HS-5 (cell line): ENCODE measurements around the gene NUDT3.

Experiments used
- DNase-seq: peaks from one replicate; pipeline ENCODE4 v3.0.0-alpha.2; 2012; ENCODE audit warnings: low read depth

The NUDT3 gene

DNA sequence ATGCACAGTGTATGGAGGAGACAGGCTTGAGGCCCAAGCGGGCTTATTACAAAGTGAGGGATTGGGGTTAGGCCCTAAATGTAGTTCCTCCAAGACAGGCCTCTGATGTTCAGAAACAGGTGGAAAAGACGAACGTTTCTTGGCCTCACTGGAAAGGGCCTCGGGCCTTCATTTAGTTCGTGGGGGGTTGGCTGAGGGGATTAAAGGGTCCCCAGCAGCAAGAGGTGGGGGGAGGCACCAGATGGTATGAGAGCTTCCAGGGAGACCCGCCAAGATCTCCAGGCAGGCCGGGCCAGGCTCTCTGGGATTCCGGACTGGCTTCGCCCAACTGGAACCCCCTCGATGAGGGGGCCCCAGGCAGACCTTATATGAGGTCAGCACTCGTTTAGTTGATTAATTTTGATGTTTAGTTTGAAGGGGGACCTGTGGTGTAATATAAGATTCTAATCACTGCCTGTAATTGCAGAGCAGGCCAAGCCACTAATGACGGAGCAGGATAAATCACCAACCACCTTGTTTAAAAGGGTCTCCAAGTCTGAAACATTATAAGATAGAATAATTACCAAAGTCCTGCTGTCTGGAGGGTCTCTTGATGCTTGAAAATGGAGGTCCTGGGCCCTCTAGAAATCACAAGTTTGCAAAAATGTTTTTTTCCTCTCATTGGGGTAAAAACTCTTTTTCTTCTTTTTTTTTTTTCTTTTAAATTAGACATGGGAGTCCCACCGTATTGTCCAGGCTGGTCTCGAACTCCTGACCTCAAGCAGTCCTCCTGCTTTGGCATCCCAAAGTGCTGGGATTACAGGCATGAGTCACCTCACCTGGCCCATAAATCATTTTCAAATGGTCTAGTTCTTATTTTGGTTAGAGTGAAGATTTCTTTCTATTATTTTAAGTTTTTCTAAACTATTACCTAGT, 153.6 kb downstream of the NUDT3 start:
- DNase-seq = no peak

DNA sequence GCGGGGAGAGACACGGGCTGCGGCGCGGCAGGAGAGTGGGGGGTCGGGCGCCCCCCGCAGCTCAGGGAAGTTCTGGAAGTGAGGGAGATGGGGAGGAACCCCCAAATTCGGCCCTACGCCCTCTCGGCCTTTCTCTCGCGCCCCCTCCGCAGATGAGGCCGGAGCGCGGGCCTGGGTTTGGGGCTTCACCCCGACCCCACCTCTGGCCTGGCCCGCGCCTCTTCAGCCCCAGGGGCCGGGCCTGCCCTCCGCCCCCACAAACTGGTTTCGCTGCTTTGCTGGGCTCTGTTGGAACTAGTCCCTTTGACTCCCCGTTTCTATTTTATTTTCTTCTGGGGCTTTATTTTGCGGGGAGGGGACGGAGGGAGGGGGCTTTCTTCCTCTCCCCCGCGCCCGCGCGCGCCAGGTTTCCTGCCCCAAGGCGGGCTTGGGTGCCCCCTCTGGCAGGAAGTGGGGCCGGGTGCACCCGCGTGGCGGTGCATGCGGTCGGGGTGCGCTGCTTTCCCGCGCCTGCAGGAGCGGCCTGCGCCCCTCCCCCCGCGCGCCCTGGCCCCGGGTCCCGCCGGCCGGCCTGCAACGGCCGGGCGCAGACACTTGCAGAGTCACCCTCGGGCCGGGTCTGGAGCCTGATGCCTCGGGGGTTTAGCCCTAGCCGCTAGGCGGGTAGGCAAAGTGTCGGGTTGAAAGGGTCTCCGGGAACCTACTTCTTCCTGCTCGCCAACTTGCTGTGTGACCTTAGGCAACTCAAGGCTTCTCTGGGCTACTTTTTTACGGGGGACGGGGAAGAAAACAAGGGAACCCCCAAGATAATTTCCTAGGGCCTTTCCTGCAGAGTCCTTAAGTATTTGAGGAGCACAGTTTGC, 154.5 kb downstream of the NUDT3 start:
- DNase-seq = no peak

DNA sequence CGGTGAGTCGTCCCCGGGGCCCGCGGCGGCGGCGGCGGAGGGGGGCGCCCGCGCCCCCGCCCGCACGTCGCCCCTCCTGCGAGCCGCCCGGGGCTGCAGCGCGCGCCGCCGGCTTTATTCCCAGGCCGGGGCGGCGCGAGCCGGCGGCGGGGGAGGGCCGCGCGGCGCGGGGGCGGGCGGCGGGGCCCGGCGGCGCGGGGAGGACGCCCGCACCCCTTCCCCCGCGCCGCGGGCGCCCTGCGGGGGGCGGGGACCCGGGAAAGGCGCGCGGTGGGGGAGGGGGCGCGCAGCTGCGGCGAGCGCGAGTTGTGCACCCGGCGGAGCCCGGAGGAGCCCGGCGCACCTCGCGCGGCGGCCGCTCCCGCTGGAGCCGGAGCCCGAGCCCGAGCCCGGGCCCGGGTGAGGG, 155.2 kb downstream of the NUDT3 start:
- DNase-seq = no peak

DNA sequence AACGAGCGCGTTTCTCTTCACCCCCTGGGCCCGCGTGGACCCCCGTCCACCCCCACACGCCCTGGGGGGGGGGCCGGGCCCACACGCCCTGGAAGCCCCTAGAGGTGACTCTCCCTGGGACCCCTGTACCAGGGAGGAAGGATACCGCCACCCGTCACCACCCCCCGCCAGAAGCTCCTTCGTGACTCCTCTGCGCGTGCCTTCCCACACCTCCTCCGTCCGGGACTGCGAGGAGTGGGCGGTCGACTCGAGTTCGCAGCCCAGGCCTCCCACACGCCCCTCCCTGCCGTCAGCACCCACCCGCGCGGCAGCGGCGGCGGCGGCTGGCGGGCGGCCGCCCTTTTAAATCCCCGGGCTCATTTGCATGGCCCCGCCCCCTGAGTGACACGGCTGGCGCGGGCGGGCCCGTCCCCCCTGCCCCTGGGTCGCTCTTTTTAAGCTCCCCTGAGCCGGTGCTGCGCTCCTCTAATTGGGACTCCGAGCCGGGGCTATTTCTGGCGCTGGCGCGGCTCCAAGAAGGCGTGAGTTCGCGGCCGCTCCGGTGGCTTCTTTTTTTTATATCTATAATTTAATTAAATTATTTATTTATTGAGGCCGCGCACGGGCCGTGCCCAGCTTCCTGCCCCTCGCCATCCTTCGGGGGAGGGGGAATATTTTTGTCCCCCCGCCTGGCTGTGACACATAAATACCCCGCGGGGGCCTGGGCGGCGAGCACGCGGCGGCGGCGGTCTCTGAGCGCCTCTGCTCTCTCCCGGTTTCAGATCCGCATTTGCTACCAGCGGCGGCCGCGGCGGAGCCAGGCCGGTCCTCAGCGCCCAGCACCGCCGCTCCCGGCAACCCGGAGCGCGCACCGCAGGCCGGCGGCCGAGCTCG, 155.8 kb downstream of the NUDT3 start, which contains the start of gene HMGA1:
TSS of gene HMGA1 (plus strand) at position 431 of the 873 bp plus-strand sequence. CDS start 3,908 bp downstream, outside the sequence.
- no peak for DNase-seq

DNA sequence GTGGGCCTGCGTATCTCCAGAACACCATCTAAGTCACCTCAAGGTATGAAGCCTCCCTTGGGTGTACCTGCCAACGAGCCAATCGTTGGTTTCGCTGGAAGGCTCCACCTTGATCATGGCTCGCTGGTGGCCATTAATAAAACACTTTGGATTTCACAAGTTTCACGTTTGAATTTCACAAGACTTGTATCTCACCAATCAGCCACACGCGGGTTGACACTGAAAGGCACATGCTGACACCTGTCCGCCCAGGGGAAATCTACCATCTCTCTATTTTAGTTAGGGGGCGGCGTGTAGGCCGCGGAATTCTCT, 156.4 kb downstream of the NUDT3 start:
- DNase-seq = no peak

DNA sequence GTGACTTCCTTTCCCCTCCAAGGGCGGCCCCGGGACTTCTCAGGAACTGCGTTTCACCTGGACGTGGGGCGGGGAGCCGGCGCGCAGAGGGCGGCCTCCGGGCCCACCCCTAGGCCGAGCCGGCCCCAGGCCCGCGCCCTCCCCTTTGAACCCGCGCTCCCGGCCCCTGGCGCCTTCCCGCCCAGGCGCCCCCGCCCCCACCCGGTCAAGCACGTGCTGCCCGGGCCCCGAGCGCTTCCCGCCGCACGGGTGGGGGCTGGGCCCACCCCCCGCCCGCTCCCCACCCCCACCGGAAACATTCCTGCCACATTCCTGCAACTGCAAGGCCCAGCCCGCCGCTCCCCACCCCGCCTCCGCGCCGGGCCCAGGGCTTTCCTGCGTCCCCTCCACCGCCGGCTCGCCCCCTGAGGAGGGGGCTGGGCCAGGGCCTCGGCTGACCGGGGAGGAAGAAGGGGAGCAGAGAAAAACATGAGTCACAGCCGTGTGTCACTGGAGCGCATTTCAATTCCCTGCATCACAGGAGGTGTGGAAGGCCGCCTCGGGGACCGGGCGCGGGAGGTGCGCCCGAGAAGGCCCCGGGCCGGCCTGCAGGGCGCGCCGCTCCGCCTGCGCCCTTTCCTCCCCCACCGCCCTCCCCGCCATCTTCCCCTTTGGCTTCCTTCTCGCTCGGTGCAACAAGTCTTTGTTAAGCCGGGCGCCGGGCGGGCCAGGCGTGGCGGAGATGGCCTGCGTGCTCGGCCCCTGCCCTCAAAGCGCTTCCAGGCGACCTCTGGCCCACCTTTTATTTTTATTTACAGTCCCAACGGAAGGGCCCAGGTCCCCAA, 156.9 kb downstream of the NUDT3 start:
- no peak for DNase-seq

DNA sequence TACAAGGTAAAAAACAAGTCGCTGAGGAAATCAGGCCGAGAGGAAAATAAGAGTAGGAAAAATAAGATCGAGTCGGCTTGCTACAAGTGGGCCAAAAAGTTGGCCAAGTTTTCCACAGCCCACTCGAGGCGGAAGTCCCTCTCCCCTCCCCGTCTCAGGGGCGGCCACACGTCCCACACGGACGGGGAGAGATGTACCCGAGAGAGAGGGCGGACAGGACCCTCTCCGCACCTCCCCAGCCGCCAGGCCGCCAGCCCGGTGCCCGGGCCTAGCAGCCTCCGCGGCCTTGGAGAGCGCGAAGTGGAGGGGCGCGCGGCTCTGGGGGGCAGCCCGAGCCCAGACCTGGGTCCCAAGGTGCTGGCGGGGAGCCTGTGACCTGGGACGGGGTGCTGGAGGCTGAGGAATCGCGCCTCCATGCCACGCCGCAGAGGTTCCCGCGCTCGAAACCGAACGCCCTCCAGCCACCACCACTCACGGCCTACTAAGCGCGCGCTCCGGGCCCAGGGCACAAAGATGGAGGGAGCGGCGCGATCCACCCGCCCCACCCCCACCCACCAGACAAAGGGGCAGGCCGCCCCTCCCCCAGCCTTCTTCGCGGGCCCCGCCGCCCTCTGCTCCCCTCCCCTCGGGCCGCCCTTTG, 157.7 kb downstream of the NUDT3 start:
- no peak for DNase-seq

DNA sequence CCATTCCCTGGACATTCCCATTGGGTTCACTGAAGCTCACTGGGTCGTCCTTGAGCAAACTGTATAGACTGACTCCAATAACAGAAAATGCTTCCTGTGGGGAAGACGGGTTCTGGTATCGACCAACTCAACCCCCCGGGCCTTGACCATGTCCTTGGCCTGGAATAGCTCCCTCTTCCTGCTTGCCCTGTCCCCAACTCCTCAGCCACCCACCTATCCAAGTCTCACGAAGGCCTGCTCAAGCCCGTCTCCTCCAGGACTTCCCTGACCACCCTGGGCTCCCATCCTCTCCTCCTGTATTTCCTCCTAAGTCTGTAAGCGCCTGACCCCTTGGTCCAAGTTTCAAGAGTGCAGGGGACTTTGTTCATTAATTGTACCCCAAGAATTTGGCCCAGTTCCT, 158.6 kb downstream of the NUDT3 start:
- no peak for DNase-seq

DNA sequence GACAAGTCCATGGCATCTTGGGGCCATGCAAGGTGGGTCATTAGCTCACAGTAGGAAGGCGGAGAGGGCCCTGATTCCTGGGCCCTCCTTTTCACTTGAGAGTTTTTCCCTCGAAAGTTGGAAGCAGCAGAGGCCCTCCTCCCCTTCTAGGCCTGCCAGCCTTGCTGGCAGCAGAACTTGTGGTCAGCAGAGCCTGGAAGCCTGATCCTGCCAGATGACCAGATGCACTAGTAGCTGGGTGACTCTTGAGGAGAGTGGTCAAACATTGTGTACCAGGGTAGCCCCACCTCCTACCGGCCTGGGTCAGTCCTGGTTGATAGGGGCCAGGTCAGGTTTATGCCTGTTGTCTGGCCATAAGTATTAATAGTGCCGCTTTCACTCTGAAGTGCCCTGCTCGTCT, 159.6 kb downstream of the NUDT3 start:
- DNase-seq = no peak

DNA sequence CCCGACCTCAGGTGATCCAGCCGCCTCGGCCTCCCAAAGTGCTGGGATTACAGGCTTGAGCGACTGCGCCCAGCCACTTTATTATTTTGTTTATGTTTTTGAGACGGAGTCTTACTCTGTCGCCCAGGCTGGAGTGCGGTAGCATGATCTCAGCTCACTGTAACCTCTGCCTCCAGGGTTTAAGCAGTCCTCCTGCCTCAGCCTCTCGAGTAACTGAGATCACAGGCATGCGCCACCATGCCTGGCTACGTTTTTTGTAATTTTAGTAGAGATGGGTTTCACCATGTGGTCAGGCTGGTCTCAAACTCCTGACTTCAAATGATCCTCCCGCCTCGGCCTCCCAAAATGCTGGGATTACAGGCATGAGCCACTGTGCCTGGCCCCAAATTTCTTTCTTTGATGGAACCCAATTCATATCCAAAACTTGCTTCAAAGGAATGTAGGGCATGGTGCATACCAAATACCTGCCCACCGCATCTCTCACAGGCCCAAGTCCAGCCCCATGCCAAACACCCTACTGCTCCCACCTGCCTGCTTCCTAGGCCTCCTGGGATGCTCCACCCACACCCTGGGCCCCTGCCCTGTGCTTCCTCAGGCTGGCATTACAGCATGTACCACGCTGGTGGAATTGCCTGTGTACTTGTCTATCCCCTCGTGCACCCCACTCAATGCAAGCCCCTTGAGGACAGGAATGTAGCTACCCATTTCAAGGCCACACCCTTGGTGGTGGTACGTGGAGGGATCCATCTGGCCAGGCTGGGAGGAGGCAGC, 160.7 kb downstream of the NUDT3 start:
- DNase-seq = no peak

DNA sequence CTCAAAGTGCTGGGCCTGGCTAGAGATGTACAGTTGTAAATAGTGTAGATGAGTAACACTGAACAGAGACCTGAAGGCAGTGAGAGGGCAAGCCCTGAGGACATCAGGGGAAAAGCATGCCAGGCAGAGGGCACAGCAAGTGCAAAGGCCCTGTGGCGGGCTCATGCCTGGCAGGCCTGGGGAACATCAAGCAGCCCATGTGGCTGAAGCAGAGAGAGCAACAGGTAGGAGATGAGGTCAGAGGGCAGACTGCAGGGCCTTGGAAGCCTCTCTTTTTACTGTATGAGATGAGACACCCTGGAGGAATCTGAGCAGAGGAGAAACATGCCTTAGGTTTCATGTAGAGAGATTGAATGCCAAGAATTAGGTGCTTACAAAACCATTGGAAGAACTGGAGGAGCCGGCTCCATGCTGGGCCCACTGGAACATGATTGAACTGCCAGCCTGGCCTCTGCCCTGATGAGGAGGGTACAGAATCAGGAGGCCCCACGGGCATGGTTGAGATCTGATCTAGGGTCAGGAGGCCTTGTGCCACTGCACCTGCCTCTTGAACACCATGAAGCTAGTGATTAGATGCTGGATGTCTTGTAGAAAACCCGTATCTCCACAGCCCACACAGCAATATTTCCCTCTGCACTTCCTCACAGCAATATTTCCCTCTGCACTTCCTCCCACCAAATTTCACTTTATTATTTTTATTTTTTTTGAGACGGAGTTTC, 161.7 kb downstream of the NUDT3 start:
- DNase-seq = no peak

DNA sequence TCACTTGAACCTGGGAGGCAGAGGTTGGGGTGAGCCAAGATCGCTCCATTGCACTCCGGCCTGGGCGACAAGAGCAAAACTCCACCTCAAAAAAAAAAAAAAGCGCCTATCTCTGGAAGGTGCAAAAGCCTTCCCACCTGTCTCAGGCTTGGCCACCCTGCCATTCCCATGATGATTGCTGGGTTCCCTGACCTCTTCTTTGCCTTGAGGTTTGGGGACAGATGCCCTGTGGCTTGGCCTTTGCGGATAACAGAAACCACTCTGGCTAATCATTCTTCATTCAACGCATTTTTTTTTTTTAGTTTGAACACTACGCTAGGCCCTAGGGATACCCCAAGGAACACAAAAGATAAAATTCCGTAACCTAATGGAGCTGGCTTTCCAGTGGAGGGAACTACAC, 162.6 kb downstream of the NUDT3 start:
- DNase-seq = no peak
